Heart left ventricle (tissue), 16 donors: ENCODE results near the gene BIRC2. TPM values are rescaled to one million over a fixed set of nuclear protein-coding genes. Genes with fewer than 3 reads are reported as not detected.
"Not testable (repeated sequence)": the region's sequence is repeated elsewhere in the genome, so short reads cannot be mapped to it uniquely, and the experiment has no call there.

Source experiments
- ATAC-seq, 4 donors: fragments of 200-7000 bp; cut with Tn5 transposase; one replicate each; pipeline ENCODE4 v1.9.1; 2020 to 2022; ENCODE audit warnings: moderate library complexity in 4 of 4, mild to moderate bottlenecking in 3 of 4, moderate number of reproducible peaks in 1 of 4
- DNase-seq, 5 donors: peaks; one replicate each; pipeline ENCODE4 v3.0.0-alpha.2; 2020
- H3K27ac ChIP-seq, 12 donors: fragments of 200-600 bp; sonication (generic) in 4 of 12; one replicate each; pipeline versions ENCODE4 v1.5.0 to v1.8.0; 2016 to 2022; ENCODE audit warnings: mild to moderate bottlenecking in 2 of 12
- H3K27me3 ChIP-seq, 9 donors: fragments of 200-600 bp; sonication (generic) in 2 of 9; one replicate each; pipeline versions ENCODE4 v1.5.1 to v1.8.0; 2016 to 2022; ENCODE audit warnings: mild to moderate bottlenecking in 3 of 9
- H3K36me3 ChIP-seq, 9 donors: fragments of 200-600 bp; sonication (generic) in 2 of 9; one replicate each; pipeline versions ENCODE4 v1.5.0 to v1.8.0; 2018 to 2022; ENCODE audit warnings: mild to moderate bottlenecking in 2 of 9
- H3K4me1 ChIP-seq, 12 donors: fragments of 200-600 bp; sonication (generic) in 4 of 12; one replicate each; pipeline versions ENCODE4 v1.5.0 to v1.8.0; 2016 to 2022; ENCODE audit warnings: mild to moderate bottlenecking in 3 of 12
- H3K4me3 ChIP-seq, 12 donors: fragments of 200-600 bp; sonication (generic) in 4 of 12; one replicate each; pipeline versions ENCODE4 v1.5.0 to v1.8.0; 2017 to 2022; ENCODE audit warnings: mild to moderate bottlenecking in 9 of 12, moderate library complexity in 4 of 12
- H3K9me3 ChIP-seq, 12 donors: fragments of 200-600 bp; sonication (generic) in 4 of 12; one replicate each; pipeline versions ENCODE4 v1.5.0 to v1.8.0; 2016 to 2022; ENCODE audit warnings: mild to moderate bottlenecking in 1 of 12
- POLR2A ChIP-seq, 2 donors: fragments of 450-650 bp; IDR thresholded peaks; one replicate each; pipeline ENCODE4 v1.6.1; 2017; ENCODE audit warnings: antibody characterized with exemption in 2 of 2, mild to moderate bottlenecking in 2 of 2, moderate library complexity in 2 of 2
- WGBS, 4 donors: extraction: QIAGEN DNeasy Blood & Tissue Kit in 2 of 4; methylation state at CpG; one replicate each; pipeline versions ENCODE4 v1.1.5 to v1.1.7; 2013 to 2018; 5-methylcytosine and 5-hydroxymethylcytosine counted together
- intact Hi-C, 10 donors: fragments of 100-400 bp; cut with DNase I; formaldehyde crosslinking; loops; one replicate each; pipeline versions ENCODE4 v1.11.1 to v1.14.2; 2022
- polyA plus RNA-seq, 2 donors: library from polyadenylated mRNA; stranded (reverse); fragments of 200-250 nt; gene quantifications; one replicate each; pipeline ENCODE4 v1.2.3, GENCODE V29; 2013
- total RNA-seq, 9 donors: library from RNA; depleted of rRNA in 2 of 9; stranded (reverse); fragments of >200 nt in 2 of 9; fragmentation: NEBNext Ultra II Directional in 3 of 9; extraction: Animal tissue kit (Norgen Biotek cat#: 25700) in 3 of 9; gene quantifications; one replicate each; pipeline versions ENCODE4 v1.1.0 to v1.2.4, GENCODE V29; 2016 to 2023
- TF ChIP-seq, protein P1 (sequence below), 12 donors: fragments of 200-600 bp; sonication (generic) in 4 of 12; IDR thresholded peaks; one replicate each; pipeline versions ENCODE4 v1.5.0 to v1.8.0; 2018 to 2022; ENCODE audit warnings: antibody characterized with exemption in 12 of 12, mild to moderate bottlenecking in 5 of 12
- donor health status: ischemic (EF 13 %, LVEDD 7.1; RV severe dilation, severe dysfunction).
- donor health status: healthy with polysubstance abuse.
- donor health status: DM: no; HTN: yes; CAD: no.
- donor health status: DM: no; HTN: no; CAD: no.
- donor health status: ischemic (EF 25% LVEDD 6.9; RV normal size, moderate dysfunction).
- donor health status: ischemic (EF 25% LVEDD 5.7; RV mildly dilated, moderate dysfunction).
- donor health status: healthy.
- donor health status: DM: yes; HTN: yes; CAD: no.
- donor health status: ischemic (EF 35%, LVEDD 5.7; RV mildly dilated, moderate dysfunction).
- donor health status: nonischemic (EF 11% LVEDD 7.7; RV severe dilation, severe dysfunction).
- donor health status: DM: yes; HTN: yes; CAD: no.
- donor health status: PGD.
- donor health status: ischemic (EF 29% LVEDD 5.4; RV normal size, mild dysfunction).
- donor health status: nonischemic (EF 23%, LVEDD 6.1; RV moderate dilation, normal function).

The BIRC2 gene
- total and polyA plus RNA-seq, 11 donors = 17.9 to 39.9 (median 32.7) TPM

DNA sequence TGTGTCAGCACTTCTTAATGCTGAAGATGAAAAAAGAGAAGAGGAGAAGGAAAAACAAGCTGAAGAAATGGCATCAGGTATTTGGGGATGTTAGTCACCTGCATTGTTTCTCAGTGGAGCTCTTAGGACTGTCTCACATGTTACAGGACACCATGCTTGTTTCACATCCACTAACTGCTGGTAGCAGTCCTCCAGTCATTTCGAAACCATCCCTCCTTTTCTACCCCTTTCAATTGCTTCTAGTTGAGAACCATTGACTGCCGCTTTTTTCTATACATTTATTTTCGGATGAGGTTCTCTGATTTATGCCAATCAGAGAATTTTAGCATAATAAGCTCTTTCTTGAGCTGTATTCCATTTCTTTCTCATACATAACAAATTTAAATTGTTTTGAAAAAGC, 21.5 kb downstream of the BIRC2 start:
- Histone ChIP-seq H3K27me3 (no peaks in the 10 kb centered on the region), H3K9me3 (no peaks in the 10 kb centered on the region), H3K4me1 (peaks cover 0 to 8% (median 0%) of the 10 kb centered on the region in 12 donors), H3K4me3 (no peak overlapping the region), H3K36me3 (peaks cover 0 to 56% (median 54%) of the 10 kb centered on the region in 9 donors), H3K27ac (no peak overlapping the region)
- intact Hi-C loops = no loop called here
- no peak for ATAC-seq
- no peak for DNase-seq
- WGBS, 4 donors = 95 to 96% (median 96%) methylated on average over 3 of the region's 3 CpGs
- TF ChIP-seq POLR2A (IDR thresholded peaks at IDR 0.05) = no peak
- TF ChIP-seq, protein P1, sequence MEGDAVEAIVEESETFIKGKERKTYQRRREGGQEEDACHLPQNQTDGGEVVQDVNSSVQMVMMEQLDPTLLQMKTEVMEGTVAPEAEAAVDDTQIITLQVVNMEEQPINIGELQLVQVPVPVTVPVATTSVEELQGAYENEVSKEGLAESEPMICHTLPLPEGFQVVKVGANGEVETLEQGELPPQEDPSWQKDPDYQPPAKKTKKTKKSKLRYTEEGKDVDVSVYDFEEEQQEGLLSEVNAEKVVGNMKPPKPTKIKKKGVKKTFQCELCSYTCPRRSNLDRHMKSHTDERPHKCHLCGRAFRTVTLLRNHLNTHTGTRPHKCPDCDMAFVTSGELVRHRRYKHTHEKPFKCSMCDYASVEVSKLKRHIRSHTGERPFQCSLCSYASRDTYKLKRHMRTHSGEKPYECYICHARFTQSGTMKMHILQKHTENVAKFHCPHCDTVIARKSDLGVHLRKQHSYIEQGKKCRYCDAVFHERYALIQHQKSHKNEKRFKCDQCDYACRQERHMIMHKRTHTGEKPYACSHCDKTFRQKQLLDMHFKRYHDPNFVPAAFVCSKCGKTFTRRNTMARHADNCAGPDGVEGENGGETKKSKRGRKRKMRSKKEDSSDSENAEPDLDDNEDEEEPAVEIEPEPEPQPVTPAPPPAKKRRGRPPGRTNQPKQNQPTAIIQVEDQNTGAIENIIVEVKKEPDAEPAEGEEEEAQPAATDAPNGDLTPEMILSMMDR (IDR thresholded peaks at IDR 0.05) = no peak

DNA sequence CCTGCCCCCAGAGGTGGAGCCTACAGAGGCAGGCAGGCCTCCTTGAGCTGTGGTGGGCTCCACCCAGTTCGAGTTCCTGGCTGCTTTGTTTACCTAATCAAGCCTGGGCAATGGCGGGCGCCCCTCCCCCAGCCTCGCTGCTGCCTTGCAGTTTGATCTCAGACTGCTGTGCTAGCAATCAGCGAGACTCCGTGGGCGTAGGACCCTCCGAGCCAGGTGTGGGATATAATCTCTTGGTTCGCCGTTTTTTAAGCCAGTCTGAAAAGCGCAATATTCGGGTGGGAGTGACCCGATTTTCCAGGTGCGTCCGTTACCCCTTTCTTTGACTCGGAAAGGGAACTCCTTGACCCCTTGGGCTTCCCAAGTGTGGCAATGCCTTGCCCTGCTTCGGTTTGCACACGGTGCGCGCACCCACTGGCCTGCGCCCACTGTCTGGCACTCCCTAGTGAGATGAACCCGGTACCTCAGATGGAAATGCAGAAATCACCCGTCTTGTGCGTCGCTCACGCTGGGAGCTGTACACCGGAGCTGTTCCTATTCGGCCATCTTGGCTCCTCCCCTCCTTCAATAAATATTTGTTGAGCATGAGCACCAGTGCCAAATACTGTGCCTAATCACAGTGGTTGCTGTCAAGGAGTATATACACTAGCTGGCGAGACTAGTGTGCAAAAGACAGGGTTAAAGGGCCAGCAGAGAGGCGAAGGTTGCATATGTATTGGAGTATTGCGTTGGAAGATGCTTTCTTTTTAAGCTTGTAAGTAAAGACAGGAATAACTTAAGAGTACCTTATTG, 27.8 kb downstream of the BIRC2 start:
- H3K4me3 ChIP-seq, H3K27me3 ChIP-seq, DNase-seq, intact Hi-C loops, H3K27ac ChIP-seq, H3K9me3 ChIP-seq, ATAC-seq, H3K4me1 ChIP-seq: not testable (repeated sequence)
- WGBS, 4 donors = 84 to 91% (median 86%) methylated on average over 27 to 31 of the region's 31 CpGs
- H3K36me3 ChIP-seq = peaks cover 0 to 52% (median 45%) of the 10 kb centered on the region in 9 donors

DNA sequence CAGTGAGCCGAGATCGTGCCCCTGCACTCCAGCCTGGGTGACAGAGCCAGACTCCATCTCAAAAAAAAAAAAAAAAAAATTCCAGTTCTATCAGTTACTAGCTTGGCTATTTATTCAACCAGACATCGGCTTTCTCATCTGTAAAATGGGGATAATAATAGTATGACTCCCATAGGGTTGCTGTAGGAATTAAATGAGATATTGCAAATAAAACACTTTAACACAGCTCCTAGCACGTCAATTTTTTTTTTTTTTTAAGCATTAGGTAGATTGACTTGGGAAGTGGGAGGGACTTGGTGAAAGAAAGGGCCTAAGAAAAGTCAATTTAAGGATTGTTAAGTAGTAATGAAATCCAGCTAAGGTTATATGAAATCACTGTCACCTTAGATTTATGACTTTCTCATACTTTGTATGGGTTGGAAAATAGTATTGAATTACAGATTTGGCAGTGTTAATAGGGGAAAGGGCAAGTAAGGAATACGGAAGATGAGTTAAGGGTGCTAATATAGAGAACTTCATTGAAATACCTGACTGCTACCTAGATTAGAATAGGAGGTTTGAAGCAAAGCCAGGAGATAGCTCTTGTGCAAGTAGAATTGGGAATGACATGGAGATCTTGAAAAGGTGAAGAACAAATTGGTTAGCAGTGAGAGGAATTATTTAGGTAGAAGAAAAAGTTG, 28.8 kb downstream of the BIRC2 start:
- no peak for DNase-seq
- no peak for TF ChIP-seq POLR2A (IDR thresholded peaks at IDR 0.05)
- TF ChIP-seq, protein P1 (IDR thresholded peaks at IDR 0.05) = no peak
- no peaks in the 10 kb centered on the region for H3K9me3 ChIP-seq
- no peak for ATAC-seq
- WGBS, 4 donors = 85 to 93% (median 90%) methylated on average over 5 of the region's 5 CpGs
- H3K27me3 ChIP-seq = no peaks in the 10 kb centered on the region
- no peaks in the 10 kb centered on the region for H3K4me1 ChIP-seq
- intact Hi-C loops = no loop called here
- no peak overlapping the region for H3K4me3 ChIP-seq
- no peak overlapping the region for H3K27ac ChIP-seq
- H3K36me3 ChIP-seq = peaks cover 0 to 63% (median 56%) of the 10 kb centered on the region in 9 donors

DNA sequence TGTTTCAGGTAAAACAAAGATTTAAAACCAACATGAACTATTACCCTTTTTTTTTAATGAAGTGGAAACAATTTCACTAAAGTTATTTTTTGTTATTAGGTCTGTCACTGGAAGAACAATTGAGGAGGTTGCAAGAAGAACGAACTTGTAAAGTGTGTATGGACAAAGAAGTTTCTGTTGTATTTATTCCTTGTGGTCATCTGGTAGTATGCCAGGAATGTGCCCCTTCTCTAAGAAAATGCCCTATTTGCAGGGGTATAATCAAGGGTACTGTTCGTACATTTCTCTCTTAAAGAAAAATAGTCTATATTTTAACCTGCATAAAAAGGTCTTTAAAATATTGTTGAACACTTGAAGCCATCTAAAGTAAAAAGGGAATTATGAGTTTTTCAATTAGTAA, 30.9 kb downstream of the BIRC2 start:
- no peak for ATAC-seq
- H3K36me3 ChIP-seq = peaks cover 0 to 81% (median 68%) of the 10 kb centered on the region in 9 donors
- H3K27me3 ChIP-seq = no peaks in the 10 kb centered on the region
- intact Hi-C loops = no loop called here
- no peak overlapping the region for H3K4me3 ChIP-seq
- DNase-seq = no peak
- 81 to 95% (median 85%) methylated on average over 2 of the region's 2 CpGs for WGBS, 4 donors
- no peaks in the 10 kb centered on the region for H3K9me3 ChIP-seq
- no peaks in the 10 kb centered on the region for H3K4me1 ChIP-seq
- TF ChIP-seq, protein P1 (IDR thresholded peaks at IDR 0.05) = no peak
- no peak for TF ChIP-seq POLR2A (IDR thresholded peaks at IDR 0.05)
- H3K27ac ChIP-seq = no peak overlapping the region
